Measurements from ENCODE around the gene LARP1.

DNA sequence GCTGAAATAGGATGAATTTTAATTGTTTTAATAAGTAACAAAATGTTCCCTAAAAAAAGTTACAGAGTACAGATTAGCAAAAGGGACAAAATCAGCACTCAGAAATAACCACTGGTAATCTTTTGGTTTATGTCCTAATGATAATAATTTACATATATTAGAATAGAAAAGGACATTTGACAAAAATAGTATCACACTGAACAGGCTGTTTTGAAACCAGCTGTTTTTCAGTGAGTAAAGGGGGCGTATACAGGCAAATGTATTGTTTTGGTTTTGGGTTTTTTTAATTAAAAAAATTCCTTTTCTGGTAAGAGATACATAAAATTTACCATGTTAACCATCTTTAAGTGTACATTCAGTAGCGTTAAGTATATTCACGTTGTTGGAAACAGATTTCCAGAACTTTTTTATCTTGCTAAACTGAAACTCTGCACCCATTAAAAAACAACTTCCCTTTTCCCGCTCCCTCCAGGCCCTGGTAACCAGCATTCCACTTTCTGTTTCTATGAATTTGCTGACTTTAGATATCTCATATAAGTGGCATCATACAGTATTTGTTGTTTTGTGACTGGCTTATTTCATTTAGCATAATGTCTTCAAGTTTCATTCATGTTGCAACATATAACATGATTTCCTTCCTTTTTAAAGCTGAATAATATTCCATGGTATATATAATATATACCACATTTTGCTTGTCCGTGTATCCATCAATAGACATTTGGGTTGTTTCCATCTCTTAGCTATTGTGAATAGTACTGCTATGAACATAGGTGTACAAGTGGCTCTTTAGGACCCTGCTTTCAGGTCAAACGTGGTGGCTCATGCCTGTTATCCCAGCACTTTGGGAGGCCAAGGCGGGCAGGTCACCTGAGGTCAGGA lies 20.6 kb upstream of the LARP1 start:
- TF ChIP-seq, protein P1, sequence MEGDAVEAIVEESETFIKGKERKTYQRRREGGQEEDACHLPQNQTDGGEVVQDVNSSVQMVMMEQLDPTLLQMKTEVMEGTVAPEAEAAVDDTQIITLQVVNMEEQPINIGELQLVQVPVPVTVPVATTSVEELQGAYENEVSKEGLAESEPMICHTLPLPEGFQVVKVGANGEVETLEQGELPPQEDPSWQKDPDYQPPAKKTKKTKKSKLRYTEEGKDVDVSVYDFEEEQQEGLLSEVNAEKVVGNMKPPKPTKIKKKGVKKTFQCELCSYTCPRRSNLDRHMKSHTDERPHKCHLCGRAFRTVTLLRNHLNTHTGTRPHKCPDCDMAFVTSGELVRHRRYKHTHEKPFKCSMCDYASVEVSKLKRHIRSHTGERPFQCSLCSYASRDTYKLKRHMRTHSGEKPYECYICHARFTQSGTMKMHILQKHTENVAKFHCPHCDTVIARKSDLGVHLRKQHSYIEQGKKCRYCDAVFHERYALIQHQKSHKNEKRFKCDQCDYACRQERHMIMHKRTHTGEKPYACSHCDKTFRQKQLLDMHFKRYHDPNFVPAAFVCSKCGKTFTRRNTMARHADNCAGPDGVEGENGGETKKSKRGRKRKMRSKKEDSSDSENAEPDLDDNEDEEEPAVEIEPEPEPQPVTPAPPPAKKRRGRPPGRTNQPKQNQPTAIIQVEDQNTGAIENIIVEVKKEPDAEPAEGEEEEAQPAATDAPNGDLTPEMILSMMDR (conservative IDR thresholded peaks at IDR 0.05; ENCODE audit: low read length) = no peak
- TF ChIP-seq EZH2phosphoT487 (IDR thresholded peaks at IDR 0.05; ENCODE audit: borderline replicate concordance) = no peak
